ENCODE data around the gene GSTT4. TPM values are rescaled to one million over a fixed set of nuclear protein-coding genes. Genes with fewer than 3 reads are reported as not detected.

GSTT4 gene
- total RNA-seq, 1 donor from 2014 or later, result not detected

DNA sequence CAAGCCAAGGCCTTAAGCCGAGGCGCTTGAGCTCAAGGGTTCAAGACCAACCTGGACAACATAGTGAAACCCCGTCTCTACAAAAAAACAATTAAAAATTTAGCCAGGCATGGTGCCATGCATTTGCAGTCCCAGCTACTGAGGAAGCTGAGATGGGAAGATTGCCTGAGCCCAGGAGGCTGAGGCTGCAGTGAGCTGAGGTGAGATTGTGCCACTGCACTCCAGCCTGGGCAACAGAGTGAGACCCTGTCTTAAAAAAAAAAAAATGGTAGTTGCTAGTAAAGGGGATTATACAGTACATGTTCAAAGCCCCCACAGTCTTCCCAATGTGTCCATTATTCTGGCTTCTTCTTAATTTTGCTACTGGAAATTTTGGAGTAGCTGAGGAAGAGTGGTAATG lies 24.1 kb upstream of the GSTT4 start:
- peaks cover 6% of the 10 kb centered on the region for H3K36me3 Mint-ChIP-seq (ENCODE audit: low read depth)
- no peak for DNase-seq (ENCODE audit: low read depth, low spot score)
- H3K27ac Mint-ChIP-seq (ENCODE audit: unreplicated experiment), result no peak overlapping the region

DNA sequence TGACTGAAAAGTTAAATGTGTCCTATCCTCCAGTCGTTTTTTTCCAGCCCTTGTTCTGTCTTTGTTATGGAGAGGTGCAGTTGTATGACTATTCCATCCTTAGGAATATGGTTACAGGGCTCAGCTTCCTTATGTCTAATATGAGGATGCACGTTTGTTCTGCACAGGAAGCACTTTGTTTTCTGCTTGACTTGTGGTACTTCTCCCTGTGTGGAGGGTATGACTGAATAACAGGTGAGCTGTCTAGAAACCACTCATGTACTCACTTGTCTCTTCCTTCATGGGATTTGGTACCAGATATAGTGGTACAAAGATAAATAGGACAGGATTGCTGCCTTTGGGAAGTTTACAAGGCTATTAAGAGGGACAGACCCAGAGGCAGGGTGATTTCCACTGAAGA lies 23.3 kb upstream of the GSTT4 start:
- Mint-ChIP-seq H3K9me3 (peaks cover 5% of the 10 kb centered on the region), H3K4me1 (no peaks in the 10 kb centered on the region), H3K27me3 (ENCODE audit: low read depth) (no peaks in the 10 kb centered on the region), H3K27ac (ENCODE audit: unreplicated experiment) (no peak overlapping the region), H3K36me3 (ENCODE audit: low read depth) (peaks cover 8% of the 10 kb centered on the region), H3K4me3 (no peak overlapping the region)
- TF ChIP-seq, protein P1, sequence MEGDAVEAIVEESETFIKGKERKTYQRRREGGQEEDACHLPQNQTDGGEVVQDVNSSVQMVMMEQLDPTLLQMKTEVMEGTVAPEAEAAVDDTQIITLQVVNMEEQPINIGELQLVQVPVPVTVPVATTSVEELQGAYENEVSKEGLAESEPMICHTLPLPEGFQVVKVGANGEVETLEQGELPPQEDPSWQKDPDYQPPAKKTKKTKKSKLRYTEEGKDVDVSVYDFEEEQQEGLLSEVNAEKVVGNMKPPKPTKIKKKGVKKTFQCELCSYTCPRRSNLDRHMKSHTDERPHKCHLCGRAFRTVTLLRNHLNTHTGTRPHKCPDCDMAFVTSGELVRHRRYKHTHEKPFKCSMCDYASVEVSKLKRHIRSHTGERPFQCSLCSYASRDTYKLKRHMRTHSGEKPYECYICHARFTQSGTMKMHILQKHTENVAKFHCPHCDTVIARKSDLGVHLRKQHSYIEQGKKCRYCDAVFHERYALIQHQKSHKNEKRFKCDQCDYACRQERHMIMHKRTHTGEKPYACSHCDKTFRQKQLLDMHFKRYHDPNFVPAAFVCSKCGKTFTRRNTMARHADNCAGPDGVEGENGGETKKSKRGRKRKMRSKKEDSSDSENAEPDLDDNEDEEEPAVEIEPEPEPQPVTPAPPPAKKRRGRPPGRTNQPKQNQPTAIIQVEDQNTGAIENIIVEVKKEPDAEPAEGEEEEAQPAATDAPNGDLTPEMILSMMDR (conservative IDR thresholded peaks at IDR 0.05), result no peak
- no peak for DNase-seq (ENCODE audit: low read depth, low spot score)

More for the DNA sequence above, 24.1 kb upstream of the GSTT4 start:
- Mint-ChIP-seq H3K9me3 (peaks cover 4% of the 10 kb centered on the region), H3K27me3 (ENCODE audit: low read depth) (no peaks in the 10 kb centered on the region), H3K4me1 (no peaks in the 10 kb centered on the region), H3K4me3 (no peak overlapping the region)
- TF ChIP-seq, protein P1 (conservative IDR thresholded peaks at IDR 0.05), result no peak

DNA sequence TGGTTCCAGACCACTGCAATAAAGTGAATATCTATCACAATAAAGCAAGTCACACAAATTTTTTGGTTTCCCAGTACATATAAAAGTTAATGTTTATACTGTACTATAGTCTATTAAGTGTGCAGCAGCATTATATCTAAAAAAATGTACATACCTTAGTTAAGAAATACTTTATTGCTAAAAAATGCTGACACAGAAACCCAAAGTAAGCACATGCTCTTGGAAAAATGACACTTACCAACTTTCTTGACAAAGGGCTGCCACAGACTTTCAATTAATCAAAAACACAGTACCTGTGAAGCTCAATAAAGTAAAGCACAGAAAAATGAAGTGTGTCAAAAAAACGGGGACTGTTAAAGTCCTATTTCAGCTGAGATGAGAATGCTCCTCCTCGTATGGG lies 22.7 kb upstream of the GSTT4 start:
- Mint-ChIP-seq H3K9me3 (peaks cover 5% of the 10 kb centered on the region), H3K27me3 (ENCODE audit: low read depth) (no peaks in the 10 kb centered on the region), H3K36me3 (ENCODE audit: low read depth) (peaks cover 10% of the 10 kb centered on the region), H3K4me3 (no peak overlapping the region), H3K27ac (ENCODE audit: unreplicated experiment) (no peak overlapping the region), H3K4me1 (no peaks in the 10 kb centered on the region)
- TF ChIP-seq, protein P1 (conservative IDR thresholded peaks at IDR 0.05), result no peak
- DNase-seq (ENCODE audit: low read depth, low spot score), result no peak

DNA sequence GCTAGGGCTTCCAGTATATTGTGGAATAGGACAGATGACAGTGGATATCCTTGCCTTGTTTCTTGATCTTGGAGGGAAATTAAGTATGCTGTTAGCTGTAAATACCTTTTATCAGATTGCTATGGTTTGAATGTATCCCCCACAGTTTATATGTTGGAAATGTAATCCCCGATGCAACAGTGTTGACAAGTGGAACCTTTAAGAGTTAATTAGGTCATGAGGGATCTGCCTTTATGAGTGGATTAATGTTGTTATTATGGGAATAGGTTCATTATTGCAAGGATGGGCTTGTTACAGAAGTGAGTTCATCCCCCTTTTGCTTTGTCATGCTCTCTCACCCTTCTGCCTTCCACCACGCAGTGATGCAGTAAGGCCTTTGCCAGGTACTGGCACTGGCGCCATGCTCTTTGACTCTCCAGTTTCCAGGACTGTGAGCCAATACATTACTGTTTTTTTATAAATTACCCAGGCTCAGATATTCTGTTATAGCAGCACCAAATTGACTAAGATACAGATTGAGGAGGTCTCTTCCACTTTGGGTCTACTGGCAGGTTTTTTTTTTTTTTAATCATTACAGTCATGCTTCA lies 22.2 kb upstream of the GSTT4 start:
- no peak overlapping the region for H3K4me3 Mint-ChIP-seq
- H3K36me3 Mint-ChIP-seq (ENCODE audit: low read depth), result peaks cover 10% of the 10 kb centered on the region
- TF ChIP-seq, protein P1 (conservative IDR thresholded peaks at IDR 0.05), result no peak
- no peak overlapping the region for H3K27ac Mint-ChIP-seq (ENCODE audit: unreplicated experiment)
- H3K4me1 Mint-ChIP-seq, result no peaks in the 10 kb centered on the region
- no peak for DNase-seq (ENCODE audit: low read depth, low spot score)
- peaks cover 5% of the 10 kb centered on the region for H3K9me3 Mint-ChIP-seq
- no peaks in the 10 kb centered on the region for H3K27me3 Mint-ChIP-seq (ENCODE audit: low read depth)

DNA sequence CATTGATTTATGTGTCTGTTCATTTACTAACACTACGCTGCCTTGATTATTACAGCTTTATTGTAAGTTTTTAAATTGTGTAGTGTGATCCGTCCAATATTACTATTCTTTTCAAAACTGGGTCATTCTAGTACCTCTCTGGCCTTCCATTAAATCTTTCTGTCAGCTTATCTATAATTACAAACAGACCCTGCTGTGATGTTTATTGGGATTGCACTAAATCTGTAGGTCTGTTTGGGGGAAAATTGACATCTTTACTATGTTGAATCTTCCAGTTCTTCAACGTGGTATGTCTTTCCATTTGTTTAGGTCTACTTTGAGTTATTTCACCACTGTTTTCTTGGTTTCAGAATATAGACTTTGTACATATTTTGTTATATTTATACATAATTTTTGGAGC lies 21.5 kb upstream of the GSTT4 start:
- no peak overlapping the region for H3K27ac Mint-ChIP-seq (ENCODE audit: unreplicated experiment)
- no peak for DNase-seq (ENCODE audit: low read depth, low spot score)
- peaks cover 10% of the 10 kb centered on the region for H3K36me3 Mint-ChIP-seq (ENCODE audit: low read depth)
- H3K9me3 Mint-ChIP-seq, result peaks cover 5% of the 10 kb centered on the region
- no peaks in the 10 kb centered on the region for H3K4me1 Mint-ChIP-seq
- H3K4me3 Mint-ChIP-seq, result no peak overlapping the region
- H3K27me3 Mint-ChIP-seq (ENCODE audit: low read depth), result no peaks in the 10 kb centered on the region
- TF ChIP-seq, protein P1 (conservative IDR thresholded peaks at IDR 0.05), result no peak
